ENCODE measurements around the gene FUT8. TPM values are rescaled to one million over a fixed set of nuclear protein-coding genes. Genes with fewer than 3 reads are reported as not detected.

Gene FUT8
- total RNA-seq, 1 donor from 2014 or later, result 131 TPM

GRCh38 chr14:65506801-65507200, 94.3 kb downstream of the FUT8 start:
- Mint-ChIP-seq H3K4me3 (no peak overlapping the region), H3K36me3 (peaks cover 22% of the 10 kb centered on the region), H3K27me3 (ENCODE audit: insufficient read depth, low read depth) (no peaks in the 10 kb centered on the region), H3K4me1 (no peaks in the 10 kb centered on the region), H3K27ac (no peak overlapping the region), H3K9me3 (peaks cover 38% of the 10 kb centered on the region)
- no peak overlapping the region for H3K4me3 ChIP-seq
- TF ChIP-seq CTCF (IDR thresholded peaks at IDR 0.05) (no peak), EZH2 (IDR thresholded peaks at IDR 0.05) (no peak), EZH2phosphoT487 (IDR thresholded peaks at IDR 0.05) (no peak)
- no peaks in the 10 kb centered on the region for H3K4me1 ChIP-seq
- no peaks in the 10 kb centered on the region for H4K20me1 ChIP-seq (ENCODE audit: low read depth)
- no peak for DNase-seq (ENCODE audit: low spot score)
- peaks cover 8% of the 10 kb centered on the region for H3K9me3 ChIP-seq (ENCODE audit: low read depth)
- H3F3A ChIP-seq (ENCODE audit: low read depth), result no peaks in the 10 kb centered on the region
- H3K4me2 ChIP-seq, result no peak overlapping the region
- H3K79me2 ChIP-seq (ENCODE audit: low read depth), result peaks cover 95% of the 10 kb centered on the region
- H3K36me3 ChIP-seq, result no peaks in the 10 kb centered on the region
- H2AFZ ChIP-seq (replicated peaks), result no peak overlapping the region
- no peak overlapping the region for H3K27ac ChIP-seq
- no peaks in the 10 kb centered on the region for H3K27me3 ChIP-seq
- no peak overlapping the region for H3K9ac ChIP-seq

GRCh38 chr14:65509842-65510241, 97.3 kb downstream of the FUT8 start:
- no peaks in the 10 kb centered on the region for H3K36me3 ChIP-seq
- Mint-ChIP-seq H3K27me3 (ENCODE audit: insufficient read depth, low read depth) (no peaks in the 10 kb centered on the region), H3K4me3 (no peak overlapping the region), H3K27ac (no peak overlapping the region), H3K36me3 (peaks cover 22% of the 10 kb centered on the region), H3K9me3 (peaks cover 41% of the 10 kb centered on the region), H3K4me1 (no peaks in the 10 kb centered on the region)
- H3K79me2 ChIP-seq (ENCODE audit: low read depth), result peaks cover 94% of the 10 kb centered on the region
- H3K27ac ChIP-seq, result no peak overlapping the region
- no peak overlapping the region for H3K4me3 ChIP-seq
- DNase-seq (ENCODE audit: low spot score), result no peak
- no peak overlapping the region for H2AFZ ChIP-seq (replicated peaks)
- no peak overlapping the region for H3K4me2 ChIP-seq
- H3K27me3 ChIP-seq, result no peaks in the 10 kb centered on the region
- TF ChIP-seq EZH2 (IDR thresholded peaks at IDR 0.05) (no peak), EZH2phosphoT487 (IDR thresholded peaks at IDR 0.05) (no peak), CTCF (IDR thresholded peaks at IDR 0.05) (no peak)
- H3K9me3 ChIP-seq (ENCODE audit: low read depth), result peaks cover 8% of the 10 kb centered on the region
- H3K4me1 ChIP-seq, result peaks cover 8% of the 10 kb centered on the region
- no peak overlapping the region for H3K9ac ChIP-seq
- H3F3A ChIP-seq (ENCODE audit: low read depth), result no peaks in the 10 kb centered on the region
- H4K20me1 ChIP-seq (ENCODE audit: low read depth), result no peaks in the 10 kb centered on the region

- Mint-ChIP-seq H3K27ac (no peak overlapping the region), H3K4me3 (no peak overlapping the region), H3K9me3 (peaks cover 24% of the 10 kb centered on the region), H3K27me3 (ENCODE audit: insufficient read depth, low read depth) (no peaks in the 10 kb centered on the region), H3K4me1 (no peaks in the 10 kb centered on the region), H3K36me3 (peaks cover 9% of the 10 kb centered on the region)
- no peaks in the 10 kb centered on the region for H3K36me3 ChIP-seq
- no peak overlapping the region for H2AFZ ChIP-seq (replicated peaks)
- H3K27me3 ChIP-seq, result no peaks in the 10 kb centered on the region
- no peaks in the 10 kb centered on the region for H4K20me1 ChIP-seq (ENCODE audit: low read depth)
- H3K9ac ChIP-seq, result no peak overlapping the region
- H3F3A ChIP-seq (ENCODE audit: low read depth), result no peaks in the 10 kb centered on the region
- H3K4me3 ChIP-seq, result no peak overlapping the region
- TF ChIP-seq CTCF (IDR thresholded peaks at IDR 0.05) (no peak), EZH2 (IDR thresholded peaks at IDR 0.05) (no peak), EZH2phosphoT487 (IDR thresholded peaks at IDR 0.05) (no peak)
- no peak for DNase-seq (ENCODE audit: low spot score)
- peaks cover 8% of the 10 kb centered on the region for H3K9me3 ChIP-seq (ENCODE audit: low read depth)
- H3K4me2 ChIP-seq, result no peak overlapping the region
- peaks cover 8% of the 10 kb centered on the region for H3K4me1 ChIP-seq
- peaks cover 94% of the 10 kb centered on the region for H3K79me2 ChIP-seq (ENCODE audit: low read depth)
- no peak overlapping the region for H3K27ac ChIP-seq
Measured at GRCh38 chr14:65513671-65514070, 101.1 kb downstream of the FUT8 start.

Measured in neural progenitor cell (in vitro differentiated cells).